ENCODE results near the gene ADISSP. TPM values are rescaled to one million over a fixed set of nuclear protein-coding genes. Genes with fewer than 3 reads are reported as not detected.

Gene ADISSP
- total RNA-seq, 1 experiment from 2014 or later = 27.3 TPM

DNA sequence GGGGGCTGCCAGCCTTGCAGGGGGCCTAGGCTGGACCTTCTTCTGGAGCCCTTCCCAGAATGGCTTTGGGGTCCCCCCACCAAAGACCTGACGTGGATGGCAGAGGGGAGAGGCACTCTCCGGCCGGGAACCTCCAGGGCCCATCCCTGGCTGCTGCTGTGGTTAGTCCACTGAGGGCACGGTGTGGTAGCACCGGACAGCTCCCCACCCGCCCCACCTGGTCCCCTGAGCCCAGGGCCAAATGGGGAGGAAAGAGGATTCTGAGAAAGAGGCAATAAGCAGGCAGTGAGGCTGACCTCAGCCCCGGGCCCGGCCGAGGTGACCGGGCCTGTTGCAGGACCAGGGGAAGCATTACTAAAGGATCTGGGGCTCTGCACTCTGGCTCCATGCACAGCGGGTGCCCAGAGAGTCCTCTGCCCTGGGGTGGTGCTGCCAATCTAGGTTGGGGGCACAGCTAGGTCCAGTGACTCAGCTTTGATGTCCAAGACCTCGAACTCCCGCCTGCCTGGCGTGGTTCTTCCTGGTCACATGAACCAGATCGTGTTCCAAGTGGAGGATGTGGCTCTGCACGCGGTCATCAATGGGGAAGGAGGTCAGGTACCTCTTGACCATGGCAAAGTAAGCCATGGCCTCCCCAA is 16.8 kb upstream of the ADISSP start:
- no peak for DNase-seq
- intact Hi-C loops (cut with micrococcal nuclease; ENCODE audit: unreplicated experiment) = no loop called here
- no peaks in the 10 kb centered on the region for H3K9me3 Mint-ChIP-seq (ENCODE audit: low read depth, unreplicated experiment)
- CTCF ChIA-PET = interaction anchor here (0.6 kb wide), 1 partner anchor 93 kb away, joined by 3 read pairs; no protein-coding TSS in a partner anchor
- TSS peak; percentile 70 for BruUV-seq (replicated peaks)
- TF ChIP-seq, protein P1, sequence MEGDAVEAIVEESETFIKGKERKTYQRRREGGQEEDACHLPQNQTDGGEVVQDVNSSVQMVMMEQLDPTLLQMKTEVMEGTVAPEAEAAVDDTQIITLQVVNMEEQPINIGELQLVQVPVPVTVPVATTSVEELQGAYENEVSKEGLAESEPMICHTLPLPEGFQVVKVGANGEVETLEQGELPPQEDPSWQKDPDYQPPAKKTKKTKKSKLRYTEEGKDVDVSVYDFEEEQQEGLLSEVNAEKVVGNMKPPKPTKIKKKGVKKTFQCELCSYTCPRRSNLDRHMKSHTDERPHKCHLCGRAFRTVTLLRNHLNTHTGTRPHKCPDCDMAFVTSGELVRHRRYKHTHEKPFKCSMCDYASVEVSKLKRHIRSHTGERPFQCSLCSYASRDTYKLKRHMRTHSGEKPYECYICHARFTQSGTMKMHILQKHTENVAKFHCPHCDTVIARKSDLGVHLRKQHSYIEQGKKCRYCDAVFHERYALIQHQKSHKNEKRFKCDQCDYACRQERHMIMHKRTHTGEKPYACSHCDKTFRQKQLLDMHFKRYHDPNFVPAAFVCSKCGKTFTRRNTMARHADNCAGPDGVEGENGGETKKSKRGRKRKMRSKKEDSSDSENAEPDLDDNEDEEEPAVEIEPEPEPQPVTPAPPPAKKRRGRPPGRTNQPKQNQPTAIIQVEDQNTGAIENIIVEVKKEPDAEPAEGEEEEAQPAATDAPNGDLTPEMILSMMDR (IDR thresholded peaks at IDR 0.05; ENCODE audit: unreplicated experiment) = no peak
- peak overlapping the region; percentile 44 for H3K27ac Mint-ChIP-seq (ENCODE audit: unreplicated experiment)
- peaks cover 16% of the 10 kb centered on the region for H3K27me3 Mint-ChIP-seq (ENCODE audit: unreplicated experiment)
- no peak overlapping the region for H3K4me3 Mint-ChIP-seq (ENCODE audit: low read depth, unreplicated experiment)
- peaks cover 31% of the 10 kb centered on the region for H3K4me1 Mint-ChIP-seq (ENCODE audit: low read depth, unreplicated experiment)
- H3K36me3 Mint-ChIP-seq (ENCODE audit: insufficient read depth, unreplicated experiment) = peaks cover 42% of the 10 kb centered on the region

DNA sequence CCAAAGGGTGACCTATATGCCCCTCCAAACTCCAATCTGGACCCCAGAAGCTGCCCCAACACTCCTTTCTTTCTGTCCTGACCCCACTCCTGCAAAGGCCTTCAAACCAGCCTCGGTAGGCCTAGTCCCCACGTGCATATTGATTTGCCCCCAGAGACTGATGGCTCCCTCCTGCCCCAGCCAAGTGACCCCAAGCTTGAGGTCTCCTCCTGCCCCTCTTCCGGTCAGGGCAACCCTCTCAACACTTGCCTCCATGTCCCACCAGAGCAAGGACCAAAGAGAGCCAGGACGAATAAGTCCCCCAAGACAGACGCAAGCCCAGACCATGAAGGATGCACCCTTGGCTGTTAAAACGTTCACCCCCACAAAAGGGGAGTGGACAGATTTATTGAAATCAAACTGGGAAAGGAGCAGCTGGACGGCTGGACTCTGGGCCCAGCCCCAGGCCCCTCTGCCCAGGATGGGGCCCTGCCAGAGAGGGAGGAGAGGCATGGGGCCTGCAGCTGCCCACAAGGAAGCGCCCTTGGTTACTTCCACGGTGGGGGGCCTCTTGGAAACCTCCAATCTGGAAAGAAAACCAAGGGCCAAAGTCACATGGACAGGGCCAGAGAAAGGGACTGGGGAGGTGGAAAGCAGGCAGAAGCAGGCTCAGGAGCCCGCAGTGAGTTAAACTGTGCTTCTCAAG is 16.1 kb upstream of the ADISSP start:
- TF ChIP-seq, protein P1 (IDR thresholded peaks at IDR 0.05; ENCODE audit: unreplicated experiment) = no peak
- BruUV-seq (replicated peaks) = no TSS peak
- Mint-ChIP-seq H3K4me1 (ENCODE audit: low read depth, unreplicated experiment) (peaks cover 24% of the 10 kb centered on the region), H3K36me3 (ENCODE audit: insufficient read depth, unreplicated experiment) (peaks cover 42% of the 10 kb centered on the region), H3K9me3 (ENCODE audit: low read depth, unreplicated experiment) (no peaks in the 10 kb centered on the region), H3K27me3 (ENCODE audit: unreplicated experiment) (peaks cover 23% of the 10 kb centered on the region), H3K27ac (ENCODE audit: unreplicated experiment) (no peak overlapping the region), H3K4me3 (ENCODE audit: low read depth, unreplicated experiment) (no peak overlapping the region)
- intact Hi-C loops (cut with micrococcal nuclease; ENCODE audit: unreplicated experiment) = no loop called here
- DNase-seq = no peak
- CTCF ChIA-PET = interaction anchor here (0.6 kb wide), 1 partner anchor 94 kb away, joined by 3 read pairs; no protein-coding TSS in a partner anchor

DNA sequence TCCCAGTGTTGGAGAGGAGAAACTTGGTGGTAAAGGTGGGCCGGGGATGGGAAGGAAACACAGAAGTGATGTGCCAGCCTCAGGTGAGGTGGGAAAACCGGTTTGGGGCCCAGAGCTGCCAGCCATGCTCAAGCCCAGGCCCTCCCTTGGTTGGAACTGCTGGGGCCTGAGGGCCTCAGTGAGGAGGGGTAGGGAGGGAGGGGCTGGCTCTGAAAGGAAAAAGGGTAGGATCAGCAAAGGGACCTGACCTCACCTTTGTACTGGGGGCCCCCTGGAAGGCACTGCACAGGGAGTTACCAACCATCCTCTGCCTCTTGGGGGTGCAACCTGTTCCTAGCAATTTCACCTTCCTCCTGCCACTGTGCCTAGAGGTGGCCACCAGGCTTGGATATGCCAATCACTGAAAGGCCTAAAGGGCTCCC is 15.5 kb upstream of the ADISSP start:
- peak; percentile 31 for DNase-seq

DNA sequence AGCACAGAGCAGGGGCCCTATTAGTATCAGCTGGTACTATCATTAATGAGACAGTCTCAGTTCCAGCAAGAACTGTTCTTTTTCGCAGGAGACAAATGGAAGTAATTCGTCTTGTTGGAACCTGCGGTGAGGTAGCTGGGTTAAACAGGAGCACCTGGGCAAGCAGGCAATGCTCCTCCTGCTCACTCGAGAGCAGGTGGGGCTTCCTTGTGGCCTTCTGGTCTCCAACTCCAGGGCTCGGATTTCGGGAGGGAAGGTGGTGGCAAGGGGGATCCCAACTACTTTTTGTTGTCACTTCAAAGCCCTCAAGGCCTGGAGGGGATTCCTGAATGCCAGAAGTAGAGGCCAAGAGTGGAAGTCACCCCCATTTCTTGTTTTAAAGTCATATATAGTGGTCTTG is 15.0 kb upstream of the ADISSP start:
- no peak for DNase-seq
- Mint-ChIP-seq H3K27ac (ENCODE audit: unreplicated experiment) (no peak overlapping the region), H3K9me3 (ENCODE audit: low read depth, unreplicated experiment) (no peaks in the 10 kb centered on the region), H3K27me3 (ENCODE audit: unreplicated experiment) (peaks cover 30% of the 10 kb centered on the region), H3K4me1 (ENCODE audit: low read depth, unreplicated experiment) (peaks cover 20% of the 10 kb centered on the region), H3K36me3 (ENCODE audit: insufficient read depth, unreplicated experiment) (peaks cover 50% of the 10 kb centered on the region), H3K4me3 (ENCODE audit: low read depth, unreplicated experiment) (no peak overlapping the region)
- TF ChIP-seq, protein P1 (IDR thresholded peaks at IDR 0.05; ENCODE audit: unreplicated experiment) = no peak
- BruUV-seq (replicated peaks) = no TSS peak
- intact Hi-C loops (cut with micrococcal nuclease; ENCODE audit: unreplicated experiment) = no loop called here
- CTCF ChIA-PET = no interaction called here

More for the DNA sequence above, 15.5 kb upstream of the ADISSP start:
- Mint-ChIP-seq H3K27ac (ENCODE audit: unreplicated experiment) (no peak overlapping the region), H3K4me3 (ENCODE audit: low read depth, unreplicated experiment) (no peak overlapping the region), H3K27me3 (ENCODE audit: unreplicated experiment) (peaks cover 29% of the 10 kb centered on the region), H3K9me3 (ENCODE audit: low read depth, unreplicated experiment) (no peaks in the 10 kb centered on the region), H3K36me3 (ENCODE audit: insufficient read depth, unreplicated experiment) (peaks cover 47% of the 10 kb centered on the region), H3K4me1 (ENCODE audit: low read depth, unreplicated experiment) (peaks cover 20% of the 10 kb centered on the region)
- no TSS peak for BruUV-seq (replicated peaks)
- CTCF ChIA-PET = no interaction called here
- TF ChIP-seq, protein P1 (IDR thresholded peaks at IDR 0.05; ENCODE audit: unreplicated experiment) = no peak
- intact Hi-C loops (cut with micrococcal nuclease; ENCODE audit: unreplicated experiment) = no loop called here

All from Calu3 (cell line).